HT1080 (cell line): ENCODE measurements around the gene RGS3. TPM values are rescaled to one million over a fixed set of nuclear protein-coding genes. Genes with fewer than 3 reads are reported as not detected.
"Not testable (repeated sequence)": the region's sequence is repeated elsewhere in the genome, so short reads cannot be mapped to it uniquely, and the experiment has no call there.

Source experiments
- DNase-seq: peaks from one replicate; pipeline ENCODE4 v3.0.0-alpha.2; 2015; ENCODE audit warnings: low read depth
- total RNA-seq: library from RNA; depleted of rRNA; stranded (reverse); fragments of >200 nt; shearing (Covaris generic); gene quantifications from 2 replicates; pipeline ENCODE4 v1.2.3, GENCODE V29; 2014

Gene RGS3
- total RNA-seq, 1 experiment from 2014 or later: 52.0 TPM

GRCh38 chr9:113543982-113544303 is 80.4 kb downstream of the RGS3 start:
- no peak for DNase-seq

GRCh38 chr9:113545068-113545467 is 81.5 kb downstream of the RGS3 start:
- no peak for DNase-seq

DNA sequence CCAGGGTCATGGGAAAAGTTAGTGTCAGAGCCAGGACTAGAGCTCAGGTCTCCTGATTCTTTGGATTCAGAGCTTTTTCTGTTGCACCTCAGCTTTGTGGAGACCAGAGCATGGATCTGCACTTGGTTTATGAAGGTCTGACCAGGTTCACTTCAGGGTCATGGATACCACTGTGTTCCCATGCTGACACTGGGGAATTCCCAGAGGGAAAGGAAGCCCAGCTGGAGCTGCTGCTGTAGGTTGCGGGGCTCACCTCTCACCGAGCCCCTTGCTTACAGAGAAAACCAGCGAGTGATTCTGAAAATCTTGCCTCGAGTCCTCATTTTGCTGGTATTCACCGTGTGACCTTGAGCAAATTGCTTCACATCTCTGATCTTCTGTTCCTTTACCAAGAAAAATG is 83.0 kb downstream of the RGS3 start:
- no peak for DNase-seq

DNA sequence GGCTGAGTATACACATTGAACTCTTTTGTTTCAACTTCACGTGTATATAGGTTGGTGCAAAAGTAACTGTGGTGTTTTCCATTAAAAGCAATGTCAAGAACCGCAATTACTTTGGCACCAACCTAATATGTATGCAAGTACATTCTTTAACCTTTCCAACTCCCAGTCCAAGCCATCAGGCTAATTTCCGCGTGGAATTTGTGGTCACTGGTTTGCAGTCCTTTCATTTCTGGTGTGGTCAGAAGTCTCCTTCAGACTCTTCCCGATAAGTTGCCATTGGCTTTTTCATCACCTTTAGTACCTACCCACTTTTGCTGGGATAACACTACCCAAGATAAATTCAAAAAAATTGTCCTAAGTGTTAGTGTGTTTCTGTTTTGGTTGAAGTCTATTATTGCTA is 84.0 kb downstream of the RGS3 start:
- DNase-seq: no peak

DNA sequence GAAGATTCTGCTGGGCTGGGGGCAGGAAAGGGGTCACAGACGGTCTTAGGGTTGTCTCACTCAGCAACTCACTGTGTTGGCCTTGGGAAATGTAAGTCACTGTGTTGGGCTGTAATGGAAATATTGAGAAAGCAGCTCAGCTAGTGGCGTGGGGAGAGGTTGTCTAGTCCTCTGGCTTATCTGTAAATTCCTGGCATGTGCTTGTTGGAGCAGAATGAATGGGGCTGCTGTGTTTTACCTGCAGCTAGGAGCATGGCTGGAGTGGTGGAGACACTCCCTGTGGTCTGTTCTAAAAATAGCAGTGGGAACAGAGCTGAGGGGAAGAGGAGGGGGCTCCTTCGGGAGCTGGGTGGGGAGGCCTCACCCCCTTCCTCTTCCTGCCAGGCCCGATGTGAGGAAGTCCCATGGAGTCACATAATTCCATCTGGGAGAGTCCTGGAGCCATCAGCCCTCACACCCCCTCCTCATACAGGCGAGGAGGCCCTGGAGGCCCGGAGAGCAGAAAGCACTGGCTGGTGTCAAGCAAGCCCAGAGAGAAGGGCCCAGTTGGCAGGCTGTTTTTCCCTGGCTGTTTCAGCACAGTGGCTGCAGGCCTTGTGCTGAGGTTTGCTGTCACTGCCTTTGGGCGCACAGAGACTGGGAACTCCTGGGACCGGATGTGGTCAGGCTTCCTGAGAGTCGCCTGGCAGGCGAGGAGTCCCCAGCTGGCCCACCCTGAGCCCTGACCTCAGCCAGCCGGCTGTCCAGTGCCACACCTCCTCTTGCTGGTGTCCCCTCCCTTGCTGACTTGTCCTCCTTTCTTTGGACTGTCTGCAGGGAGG is 84.9 kb downstream of the RGS3 start:
- DNase-seq: peak; percentile 54

GRCh38 chr9:113549892-113550291 is 86.4 kb downstream of the RGS3 start:
- not testable (repeated sequence) for DNase-seq

GRCh38 chr9:113556877-113557593 is 93.5 kb downstream of the RGS3 start:
- DNase-seq: peak; percentile 17

DNA sequence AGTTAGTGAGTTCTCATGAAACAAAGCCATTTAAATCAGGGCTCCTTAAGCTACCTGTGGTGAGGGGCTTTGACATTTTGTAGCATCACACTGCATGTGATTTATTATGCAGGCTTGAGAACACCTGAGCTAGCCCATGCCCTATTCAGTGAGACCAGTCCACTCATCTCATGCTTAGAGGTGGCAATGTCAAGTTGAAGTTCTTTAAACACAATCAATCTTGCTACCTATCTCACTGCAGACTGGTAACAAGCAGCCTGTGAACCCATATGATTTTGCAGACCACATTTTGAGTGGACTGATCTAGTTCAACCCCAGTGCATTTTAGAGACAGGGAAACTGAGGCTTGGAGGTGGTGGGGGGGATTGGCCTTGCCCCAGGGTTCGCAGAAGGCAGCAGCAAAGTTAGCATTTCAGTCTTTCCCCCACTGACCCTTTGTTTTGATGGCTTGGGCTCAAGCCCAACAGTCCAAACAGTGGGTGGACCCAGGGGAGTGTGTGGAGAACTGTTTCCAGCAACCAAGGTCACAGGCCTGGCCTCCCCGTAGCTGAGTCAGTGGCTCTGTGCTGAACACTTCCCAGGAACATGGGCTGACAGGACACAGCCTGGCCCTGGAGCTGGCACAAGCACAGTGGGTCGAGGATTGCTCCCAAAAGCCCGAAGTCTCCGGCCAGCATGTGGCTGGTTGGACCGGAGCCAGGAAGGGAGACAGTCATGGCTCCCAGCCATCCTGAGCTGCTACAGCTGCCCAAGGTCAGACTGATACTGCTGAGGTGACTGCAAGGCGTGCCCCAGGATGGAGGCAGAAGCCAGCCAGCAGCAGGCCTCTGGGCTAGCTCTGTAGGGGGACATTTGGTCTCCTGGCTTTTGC is 95.3 kb downstream of the RGS3 start:
- DNase-seq: no peak

- no peak for DNase-seq
Measured at GRCh38 chr9:113559834-113560800, 96.6 kb downstream of the RGS3 start.

- DNase-seq: no peak
Measured at GRCh38 chr9:113562653-113563381, 99.3 kb downstream of the RGS3 start.

DNA sequence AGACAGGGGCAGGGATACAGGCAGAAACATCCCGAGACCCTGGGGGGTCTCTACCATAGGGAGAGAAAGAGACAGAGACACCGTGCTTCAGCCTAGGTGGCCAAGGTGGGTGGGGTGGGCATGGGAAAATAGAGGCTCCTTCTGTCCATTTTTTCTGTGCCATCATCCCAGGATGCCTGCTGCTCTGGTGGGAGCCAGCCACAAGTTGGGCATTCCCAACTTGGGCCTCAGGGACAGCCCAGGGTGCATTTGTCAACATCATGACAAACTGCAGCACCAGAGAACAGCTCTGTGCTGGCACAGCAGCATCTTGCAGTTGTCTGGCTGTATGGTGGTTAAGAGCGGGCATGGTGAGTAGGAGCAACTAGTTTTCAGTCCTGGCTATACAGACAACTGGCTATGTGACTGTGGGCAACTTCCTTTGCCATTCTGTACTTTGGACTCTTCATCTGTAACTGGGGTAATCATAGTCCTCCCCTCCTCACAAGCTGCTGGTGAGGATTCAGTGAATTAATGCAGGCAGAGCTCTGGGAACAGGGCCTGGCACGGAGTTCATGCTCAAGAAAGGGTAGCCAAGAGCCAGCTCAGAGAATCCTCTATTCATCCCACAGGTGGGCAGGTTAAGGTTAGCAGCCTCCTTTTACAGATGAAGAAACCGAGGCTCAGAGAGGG is 100.4 kb downstream of the RGS3 start:
- no peak for DNase-seq

DNA sequence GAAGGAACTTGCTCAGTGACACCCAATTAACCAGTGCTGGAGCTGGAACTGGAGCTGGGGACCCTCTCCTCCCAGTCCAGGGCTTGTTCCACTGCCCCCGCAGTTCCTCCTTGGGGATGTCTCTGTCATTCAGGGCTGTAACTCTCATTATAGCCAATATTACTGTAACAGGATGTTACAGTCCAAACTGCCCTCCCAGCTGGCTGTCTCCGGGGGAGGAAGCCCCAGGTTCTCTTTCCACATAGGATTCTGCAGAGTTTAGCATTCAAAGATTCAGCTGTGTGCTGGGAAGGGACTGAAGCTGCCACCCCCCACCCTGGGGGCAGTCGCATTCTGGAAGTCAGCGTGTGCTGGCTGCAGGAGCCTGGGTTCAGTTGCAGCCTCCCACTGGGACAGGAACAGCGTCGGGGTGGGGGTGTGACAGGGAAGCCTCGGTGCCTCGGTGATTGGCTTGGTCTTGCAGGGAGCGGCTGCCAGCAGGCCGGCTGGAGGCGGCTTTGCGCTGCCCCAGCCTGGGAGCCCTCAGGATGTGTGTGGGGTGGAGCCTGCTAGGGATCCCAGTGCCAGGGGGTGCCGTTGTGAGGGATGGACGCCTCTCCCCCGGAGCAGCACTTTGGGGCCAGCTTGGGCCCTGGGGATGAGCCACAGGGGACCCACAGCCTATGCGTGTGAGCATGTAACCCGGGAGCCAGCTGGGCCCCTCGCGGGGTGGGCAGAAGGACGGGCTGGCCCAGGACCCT is 101.1 kb downstream of the RGS3 start:
- peak; percentile 82 for DNase-seq

GRCh38 chr9:113566016-113566711 is 102.6 kb downstream of the RGS3 start:
- DNase-seq: no peak

DNA sequence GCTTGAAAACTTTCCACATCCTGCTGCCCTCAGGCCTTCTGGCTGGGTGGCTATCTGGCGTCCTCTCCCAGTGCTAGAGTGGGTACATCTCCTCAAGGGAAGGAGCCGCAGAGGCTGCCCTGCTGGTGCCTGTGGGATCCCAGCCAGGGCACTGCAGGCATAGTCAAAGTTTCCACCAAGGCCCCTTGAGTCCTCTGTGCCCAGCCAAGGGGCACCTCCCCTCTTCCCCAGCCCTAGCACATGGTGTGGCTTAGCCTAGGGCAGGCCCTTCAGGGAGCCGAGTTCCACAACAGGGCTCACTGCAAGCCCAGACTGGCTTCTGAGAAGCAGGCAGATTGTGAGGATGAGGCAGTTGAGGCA is 103.2 kb downstream of the RGS3 start:
- DNase-seq: no peak

- DNase-seq: no peak
Measured at GRCh38 chr9:113567361-113568080, 104.0 kb downstream of the RGS3 start.

- no peak for DNase-seq
Measured at GRCh38 chr9:113568081-113568435, 104.5 kb downstream of the RGS3 start.

DNA sequence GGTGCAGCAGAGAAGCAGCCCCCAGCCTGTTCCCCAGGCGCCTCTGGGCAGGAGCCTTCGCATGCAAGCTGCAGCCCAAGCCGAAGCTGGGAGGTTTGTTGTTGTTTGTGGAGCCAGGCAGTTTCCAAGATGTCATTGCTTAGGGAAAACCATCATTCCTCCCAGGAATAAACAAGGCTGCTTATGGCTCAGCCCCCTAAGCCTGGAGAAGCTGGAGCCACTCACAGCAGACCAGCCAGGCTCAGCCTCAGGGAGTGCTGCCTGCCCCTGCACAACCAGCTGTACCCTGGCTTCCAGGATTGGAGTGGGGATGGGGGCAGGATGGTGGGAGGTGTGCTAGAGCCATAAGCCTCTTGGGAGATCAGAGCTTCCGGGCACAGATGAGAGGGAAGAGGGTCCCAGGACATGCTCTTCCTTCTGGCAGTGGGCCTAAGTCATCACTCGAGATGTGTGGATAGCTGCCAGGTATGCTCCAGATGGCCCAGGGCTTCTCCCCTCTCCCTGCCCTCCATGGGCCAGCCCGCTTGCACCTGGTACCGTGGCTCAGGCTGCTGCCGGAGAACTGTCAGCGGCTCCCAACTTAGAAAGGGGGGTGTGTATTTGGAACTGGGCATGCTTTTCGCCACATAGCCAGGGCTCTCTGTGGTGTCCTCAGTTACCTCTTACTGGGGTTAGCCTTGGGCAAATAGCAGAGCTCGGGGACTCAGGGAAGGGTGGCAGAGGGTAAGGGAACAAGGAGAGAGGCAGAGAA is 105.2 kb downstream of the RGS3 start:
- DNase-seq: no peak
